ENCODE data around the gene PRR14. TPM values are rescaled to one million over a fixed set of nuclear protein-coding genes. Genes with fewer than 3 reads are reported as not detected.
A peak's percentile ranks its signal among the peaks of the same experiment; 100 is the strongest.

Gene PRR14
- 38.9 TPM for polyA plus RNA-seq (2013, experiment 1 of 2)
- 37.7 TPM for polyA plus RNA-seq (2013, experiment 2 of 2)

DNA sequence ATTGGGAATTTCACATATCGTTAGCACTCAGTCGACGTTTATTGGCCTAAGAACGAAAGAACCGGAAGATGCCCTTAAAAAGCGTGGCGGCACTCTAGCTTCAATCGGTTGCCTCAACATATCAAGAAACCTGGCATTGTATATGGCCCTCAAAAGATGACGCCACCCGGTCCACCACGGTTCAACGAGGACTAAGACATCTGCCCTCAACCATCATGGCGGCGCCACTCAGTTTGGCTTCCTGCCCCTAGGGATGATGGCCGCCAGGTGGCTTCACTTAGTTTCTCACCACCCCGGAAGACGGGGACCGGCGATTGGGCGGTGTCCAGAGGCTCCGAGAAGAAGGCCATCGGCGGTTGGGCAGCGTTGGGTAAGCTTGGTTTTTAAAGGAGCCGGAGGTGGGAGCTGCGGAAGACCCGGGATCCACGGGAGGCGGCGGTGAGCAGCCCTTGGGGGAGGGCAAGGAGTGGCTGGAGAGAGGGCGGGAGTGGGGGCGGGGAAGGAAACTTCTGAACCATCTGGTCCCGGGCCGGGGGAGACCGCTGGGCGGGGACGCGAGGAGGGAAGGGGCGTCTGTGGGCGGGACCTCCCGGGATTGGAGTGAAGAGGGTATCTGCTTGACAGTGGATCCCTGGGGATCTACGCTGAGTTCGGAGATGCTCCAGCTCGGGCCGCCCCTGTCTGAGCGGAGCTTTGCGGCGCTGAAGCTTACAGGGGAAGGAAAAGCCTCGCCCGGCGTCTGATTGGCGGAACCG lies at the start of gene PRR14:
Gene PRR14 (plus strand): TSS at position 592 of the 755 bp plus-strand sequence. CDS start 686 bp downstream, outside the sequence.
- Histone ChIP-seq H3K14ac (ENCODE audit: low read length in 2 of 2) (peak within 1 kb of the TSS; percentile 83 to 97), H3K9me3 (ENCODE audit: control insufficient read depth, low read length) (no peaks in the 10 kb centered on the region), H3K9ac (ENCODE audit: low read length) (peak within 1 kb of the TSS; percentile 96), H2BK120ac (ENCODE audit: low read depth, low read length) (peak within 1 kb of the TSS; percentile 58), H3K79me1 (replicated peaks; ENCODE audit: low read length, poor library complexity, severe bottlenecking) (peaks cover 28% of the 10 kb centered on the region), H3K27ac (ENCODE audit: low read length, poor library complexity, severe bottlenecking) (peak within 1 kb of the TSS; percentile 88), H3K27me3 (ENCODE audit: control insufficient read depth in 1 of 2, insufficient read depth in 1 of 2, low read length in 2 of 2) (no peaks in the 10 kb centered on the region), H2AFZ (ENCODE audit: low read depth, low read length) (peak within 1 kb of the TSS; percentile 72), H2BK5ac (ENCODE audit: low read depth, low read length, poor library complexity, severe bottlenecking) (peak within 1 kb of the TSS; percentile 74), H3K18ac (ENCODE audit: low read depth in 1 of 2, low read length in 2 of 2) (peak within 1 kb of the TSS; percentile 46 to 96), H3K4me1 (ENCODE audit: control insufficient read depth, insufficient read depth, low read depth, low read length) (peaks cover 11% of the 10 kb centered on the region), H3K4me2 (ENCODE audit: low read length, poor library complexity, severe bottlenecking) (peak within 1 kb of the TSS; percentile 92), H2BK15ac (ENCODE audit: low read depth, poor library complexity, severe bottlenecking) (peak within 1 kb of the TSS; percentile 91), H2AK5ac (ENCODE audit: low read length, severe bottlenecking) (peak within 1 kb of the TSS; percentile 67), H2BK12ac (ENCODE audit: low read length in 2 of 2) (peak within 1 kb of the TSS; percentile 24 to 71), H4K8ac (ENCODE audit: low read length) (peak within 1 kb of the TSS; percentile 100), H3K23ac (ENCODE audit: low read length in 2 of 2) (peak within 1 kb of the TSS in 1 of 2 experiments; percentile 93), H3K4me3 (ENCODE audit: insufficient read depth in 1 of 2, low read depth in 1 of 2, low read length in 2 of 2) (peak within 1 kb of the TSS; percentile 62 to 97), H3K36me3 (ENCODE audit: control insufficient read depth in 1 of 2, insufficient read depth in 2 of 2, low read depth in 1 of 2, low read length in 2 of 2) (peaks cover 29% of the 10 kb centered on the region in 2 experiments), H3K4ac (ENCODE audit: low read depth in 1 of 2, low read length in 2 of 2) (peak within 1 kb of the TSS; percentile 85 to 95), H4K91ac (ENCODE audit: low read length) (peak within 1 kb of the TSS; percentile 67)
- WGBS: 8% methylated on average over 53 of the region's 53 CpGs
- peak; percentile 99 for DNase-seq

DNA sequence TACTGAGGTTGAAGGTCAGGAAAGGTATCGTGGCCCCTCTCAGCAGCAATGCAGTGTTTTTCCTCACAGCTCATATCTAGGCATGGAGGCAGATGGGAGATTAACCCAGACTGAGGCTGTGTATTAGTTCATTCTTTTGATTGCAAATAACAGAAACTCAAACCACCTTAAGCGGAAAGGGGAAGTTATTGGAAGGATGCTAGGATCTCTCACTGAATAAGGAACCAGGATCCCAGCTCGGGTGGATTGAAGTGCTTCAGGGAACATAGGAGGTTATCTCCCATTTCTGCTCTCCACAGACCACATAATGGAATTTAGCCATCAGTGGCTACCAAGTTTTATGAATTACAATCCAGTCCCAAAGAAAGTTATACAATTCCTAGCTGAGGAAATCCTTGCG lies 48.8 kb upstream of the PRR14 start:
- H3K27ac ChIP-seq (ENCODE audit: low read length, poor library complexity, severe bottlenecking): no peak overlapping the region
- no peak overlapping the region for H2BK15ac ChIP-seq (ENCODE audit: low read depth, poor library complexity, severe bottlenecking)
- H3K27me3 ChIP-seq (ENCODE audit: control insufficient read depth in 1 of 2, insufficient read depth in 1 of 2, low read length in 2 of 2): no peaks in the 10 kb centered on the region
- no peak overlapping the region for H4K8ac ChIP-seq (ENCODE audit: low read length)
- H3K9me3 ChIP-seq (ENCODE audit: control insufficient read depth, low read length): no peaks in the 10 kb centered on the region
- H3K4me2 ChIP-seq (ENCODE audit: low read length, poor library complexity, severe bottlenecking): no peak overlapping the region
- DNase-seq: no peak
- H3K4me1 ChIP-seq (ENCODE audit: control insufficient read depth, insufficient read depth, low read depth, low read length): no peaks in the 10 kb centered on the region
- WGBS: 94% methylated on average over 2 of the region's 4 CpGs
- no peak overlapping the region for H4K91ac ChIP-seq (ENCODE audit: low read length)
- no peak overlapping the region for H3K23ac ChIP-seq (ENCODE audit: low read length in 2 of 2)
- H3K36me3 ChIP-seq (ENCODE audit: control insufficient read depth in 1 of 2, insufficient read depth in 2 of 2, low read depth in 1 of 2, low read length in 2 of 2): peaks cover 32 to 33% of the 10 kb centered on the region in 2 experiments
- H3K4ac ChIP-seq (ENCODE audit: low read depth in 1 of 2, low read length in 2 of 2): no peak overlapping the region
- H3K18ac ChIP-seq (ENCODE audit: low read depth in 1 of 2, low read length in 2 of 2): no peak overlapping the region
- no peak overlapping the region for H2AK5ac ChIP-seq (ENCODE audit: low read length, severe bottlenecking)
- H3K14ac ChIP-seq (ENCODE audit: low read length in 2 of 2): no peak overlapping the region
- no peak overlapping the region for H2BK120ac ChIP-seq (ENCODE audit: low read depth, low read length)
- H2BK12ac ChIP-seq (ENCODE audit: low read length in 2 of 2): no peak overlapping the region
- peak overlapping the region; percentile 43 for H3K9ac ChIP-seq (ENCODE audit: low read length)
- H3K4me3 ChIP-seq (ENCODE audit: insufficient read depth in 1 of 2, low read depth in 1 of 2, low read length in 2 of 2): no peak overlapping the region
- H3K79me1 ChIP-seq (replicated peaks; ENCODE audit: low read length, poor library complexity, severe bottlenecking): peaks cover 18% of the 10 kb centered on the region
- H2AFZ ChIP-seq (ENCODE audit: low read depth, low read length): no peak overlapping the region
- H2BK5ac ChIP-seq (ENCODE audit: low read depth, low read length, poor library complexity, severe bottlenecking): no peak overlapping the region

DNA sequence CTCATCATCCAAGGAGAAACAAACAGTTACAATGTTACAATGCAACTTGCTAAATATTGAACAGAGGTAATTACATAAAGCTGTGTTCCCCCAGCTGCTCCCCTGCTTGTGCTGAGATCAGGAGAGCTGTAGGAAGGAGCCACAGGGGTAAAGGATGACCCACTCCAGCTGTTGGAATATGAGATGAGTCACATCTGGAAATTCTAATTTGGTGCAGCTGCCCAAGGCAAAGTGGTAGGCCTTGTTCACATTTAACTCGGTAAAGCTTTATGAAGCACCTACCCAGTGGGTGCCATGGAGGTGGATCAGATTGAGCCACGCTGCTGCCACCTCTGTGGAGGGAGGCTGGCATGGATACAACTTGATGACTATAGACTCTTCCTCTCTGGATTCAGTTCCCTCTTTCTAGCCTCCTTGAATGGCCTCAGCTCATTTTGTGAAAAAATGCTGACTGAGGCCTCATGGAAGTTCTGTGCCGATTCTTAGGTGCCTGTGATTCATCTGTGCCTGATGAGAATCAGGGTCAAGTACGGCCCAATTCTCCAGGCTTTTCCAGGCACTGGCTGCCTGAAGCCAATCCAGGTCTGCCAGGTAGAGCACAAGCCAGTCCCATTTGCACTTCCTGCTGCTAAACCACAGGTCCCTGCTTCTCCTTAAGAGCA lies 48.0 kb upstream of the PRR14 start:
- H3K27ac ChIP-seq (ENCODE audit: low read length, poor library complexity, severe bottlenecking): no peak overlapping the region
- H3K4ac ChIP-seq (ENCODE audit: low read depth in 1 of 2, low read length in 2 of 2): no peak overlapping the region
- H3K14ac ChIP-seq (ENCODE audit: low read length in 2 of 2): no peak overlapping the region
- H2BK120ac ChIP-seq (ENCODE audit: low read depth, low read length): no peak overlapping the region
- no peak overlapping the region for H2BK15ac ChIP-seq (ENCODE audit: low read depth, poor library complexity, severe bottlenecking)
- H4K8ac ChIP-seq (ENCODE audit: low read length): no peak overlapping the region
- H4K91ac ChIP-seq (ENCODE audit: low read length): no peak overlapping the region
- H3K9ac ChIP-seq (ENCODE audit: low read length): peak overlapping the region; percentile 43
- no peaks in the 10 kb centered on the region for H3K9me3 ChIP-seq (ENCODE audit: control insufficient read depth, low read length)
- no peak overlapping the region for H2AK5ac ChIP-seq (ENCODE audit: low read length, severe bottlenecking)
- no peak overlapping the region for H3K4me2 ChIP-seq (ENCODE audit: low read length, poor library complexity, severe bottlenecking)
- no peak overlapping the region for H2AFZ ChIP-seq (ENCODE audit: low read depth, low read length)
- peaks cover 19% of the 10 kb centered on the region for H3K79me1 ChIP-seq (replicated peaks; ENCODE audit: low read length, poor library complexity, severe bottlenecking)
- H3K27me3 ChIP-seq (ENCODE audit: control insufficient read depth in 1 of 2, insufficient read depth in 1 of 2, low read length in 2 of 2): no peaks in the 10 kb centered on the region
- no peak overlapping the region for H2BK12ac ChIP-seq (ENCODE audit: low read length in 2 of 2)
- no peak overlapping the region for H3K4me3 ChIP-seq (ENCODE audit: insufficient read depth in 1 of 2, low read depth in 1 of 2, low read length in 2 of 2)
- no peaks in the 10 kb centered on the region for H3K4me1 ChIP-seq (ENCODE audit: control insufficient read depth, insufficient read depth, low read depth, low read length)
- H2BK5ac ChIP-seq (ENCODE audit: low read depth, low read length, poor library complexity, severe bottlenecking): no peak overlapping the region
- H3K18ac ChIP-seq (ENCODE audit: low read depth in 1 of 2, low read length in 2 of 2): no peak overlapping the region
- H3K23ac ChIP-seq (ENCODE audit: low read length in 2 of 2): no peak overlapping the region
- WGBS: 79% methylated on average over 4 of the region's 4 CpGs
- peak; percentile 29 for DNase-seq
- H3K36me3 ChIP-seq (ENCODE audit: control insufficient read depth in 1 of 2, insufficient read depth in 2 of 2, low read depth in 1 of 2, low read length in 2 of 2): peaks cover 38% of the 10 kb centered on the region in 2 experiments

DNA sequence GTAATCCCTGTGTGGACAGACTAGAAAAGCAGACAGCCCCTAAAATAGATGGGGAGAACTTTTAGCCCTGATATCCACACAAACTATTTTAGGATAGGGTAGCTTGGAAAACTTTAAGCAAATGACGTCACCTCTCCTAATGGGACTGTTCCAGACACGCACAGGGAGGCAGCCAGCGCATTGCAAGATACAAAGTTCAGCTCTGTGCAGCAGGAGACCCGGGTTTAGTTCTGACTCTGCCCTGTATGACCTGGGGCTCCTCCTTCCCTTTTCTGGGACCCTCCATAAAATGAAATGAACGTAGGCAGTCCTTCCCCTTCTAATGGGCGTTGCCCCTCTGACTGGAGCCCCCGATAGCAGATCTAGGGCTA lies 46.8 kb upstream of the PRR14 start:
- Histone ChIP-seq H3K9me3 (ENCODE audit: control insufficient read depth, low read length) (no peaks in the 10 kb centered on the region), H3K79me1 (replicated peaks; ENCODE audit: low read length, poor library complexity, severe bottlenecking) (peaks cover 29% of the 10 kb centered on the region), H3K4ac (ENCODE audit: low read depth in 1 of 2, low read length in 2 of 2) (no peak overlapping the region), H4K8ac (ENCODE audit: low read length) (no peak overlapping the region), H3K23ac (ENCODE audit: low read length in 2 of 2) (no peak overlapping the region), H2BK12ac (ENCODE audit: low read length in 2 of 2) (no peak overlapping the region), H2BK5ac (ENCODE audit: low read depth, low read length, poor library complexity, severe bottlenecking) (no peak overlapping the region), H3K18ac (ENCODE audit: low read depth in 1 of 2, low read length in 2 of 2) (no peak overlapping the region), H3K4me3 (ENCODE audit: insufficient read depth in 1 of 2, low read depth in 1 of 2, low read length in 2 of 2) (peak overlapping the region in 1 of 2 experiments; percentile 11), H3K4me1 (ENCODE audit: control insufficient read depth, insufficient read depth, low read depth, low read length) (peaks cover 3% of the 10 kb centered on the region), H3K14ac (ENCODE audit: low read length in 2 of 2) (no peak overlapping the region), H4K91ac (ENCODE audit: low read length) (no peak overlapping the region), H2BK120ac (ENCODE audit: low read depth, low read length) (no peak overlapping the region), H3K4me2 (ENCODE audit: low read length, poor library complexity, severe bottlenecking) (no peak overlapping the region), H3K27ac (ENCODE audit: low read length, poor library complexity, severe bottlenecking) (no peak overlapping the region), H3K9ac (ENCODE audit: low read length) (peak overlapping the region; percentile 43), H2AFZ (ENCODE audit: low read depth, low read length) (no peak overlapping the region), H2AK5ac (ENCODE audit: low read length, severe bottlenecking) (no peak overlapping the region), H3K36me3 (ENCODE audit: control insufficient read depth in 1 of 2, insufficient read depth in 2 of 2, low read depth in 1 of 2, low read length in 2 of 2) (peaks cover 41 to 50% of the 10 kb centered on the region in 2 experiments), H2BK15ac (ENCODE audit: low read depth, poor library complexity, severe bottlenecking) (no peak overlapping the region), H3K27me3 (ENCODE audit: control insufficient read depth in 1 of 2, insufficient read depth in 1 of 2, low read length in 2 of 2) (no peaks in the 10 kb centered on the region)
- WGBS: 90% methylated on average over 7 of the region's 7 CpGs
- DNase-seq: no peak
